HEK293 (cell line): Measurements from ENCODE around the gene JMJD7.

Source experiments
- CTCF ChIA-PET: fragments of 350-600 bp; formaldehyde crosslinking; extraction: SDS; loops from one replicate; lab custom pipeline; 2021; ENCODE audit warnings: antibody characterized with exemption; lab: Yijun Ruan, JAX
- POLR2A ChIA-PET: fragments of 300-600 bp; formaldehyde crosslinking; extraction: SDS; loops from one replicate; lab custom pipeline; 2020; ENCODE audit warnings: antibody characterized with exemption, inconsistent platforms; lab: Yijun Ruan, JAX
- H3K27ac ChIP-seq: fragments of 200-500 bp; sonication (Bioruptor generic); 2 replicates; pipeline ENCODE4 v1.5.1; 2014; ENCODE audit warnings: low read depth, low read length, control low read depth, inconsistent platforms; ENCODE audit errors: extremely low read depth
- H3K36me3 ChIP-seq, 2 experiments: fragments of 200-500 bp in 1 of 2; sonication (Bioruptor generic) in 1 of 2; 1 replicate in 1 of 2; 2 replicates in 1 of 2; pipeline ENCODE4 v1.5.1; 2014 to 2017; ENCODE audit warnings: inconsistent platforms in 2 of 2, low read length in 2 of 2; ENCODE audit not compliant: control insufficient read depth in 2 of 2, insufficient read depth in 1 of 2
- H3K4me1 ChIP-seq: fragments of 200-500 bp; sonication (Bioruptor generic); 2 replicates; pipeline ENCODE4 v1.5.1; 2014; ENCODE audit warnings: mild to moderate bottlenecking, low read length, inconsistent platforms; ENCODE audit not compliant: control insufficient read depth, insufficient read depth
- H3K4me3 ChIP-seq: 2 replicates; pipeline ENCODE4 v1.5.1; 2011; ENCODE audit warnings: low read depth, mild to moderate bottlenecking, control low read depth, low read length, moderate library complexity
- H3K9me3 ChIP-seq: fragments of 200-500 bp; sonication (Bioruptor generic); 2 replicates; pipeline ENCODE4 v1.5.1; 2014; ENCODE audit warnings: low read depth, low read length, inconsistent platforms; ENCODE audit not compliant: control insufficient read depth, insufficient read depth
- KLF10 ChIP-seq: fragments of 450-650 bp; IDR thresholded peaks from 2 replicates; pipeline ENCODE4 v1.5.1; 2018; ENCODE audit warnings: missing biosample characterization, mild to moderate bottlenecking, missing genetic modification characterization
- OSR2 ChIP-seq: fragments of 450-650 bp; formaldehyde crosslinking; IDR thresholded peaks from 2 replicates; pipeline ENCODE4 v1.5.1; 2016; ENCODE audit warnings: missing biosample characterization, missing genetic modification characterization
- OVOL3 ChIP-seq: fragments of 450-650 bp; formaldehyde crosslinking; IDR thresholded peaks from 2 replicates; pipeline ENCODE4 v1.5.1; 2016; ENCODE audit warnings: missing biosample characterization, missing genetic modification characterization
- PATZ1 ChIP-seq: fragments of 450-650 bp; formaldehyde crosslinking; IDR thresholded peaks from 2 replicates; pipeline ENCODE4 v1.5.1; 2016; ENCODE audit warnings: missing biosample characterization, missing genetic modification characterization
- ZBTB11 ChIP-seq: fragments of 450-650 bp; formaldehyde crosslinking; conservative IDR thresholded peaks from 2 replicates; pipeline ENCODE4 v1.5.1; 2016; ENCODE audit warnings: low read depth, missing biosample characterization, missing genetic modification characterization
- ZBTB7A ChIP-seq: fragments of 450-650 bp; formaldehyde crosslinking; IDR thresholded peaks from 2 replicates; pipeline ENCODE4 v1.5.1; 2016; ENCODE audit warnings: low read depth, missing biosample characterization, missing genetic modification characterization
- ZFP41 ChIP-seq: fragments of 450-650 bp; formaldehyde crosslinking; IDR thresholded peaks from 2 replicates; pipeline ENCODE4 v1.5.1; 2016; ENCODE audit warnings: missing biosample characterization, missing genetic modification characterization, borderline replicate concordance
- ZNF10 ChIP-seq: fragments of 450-650 bp; formaldehyde crosslinking; IDR thresholded peaks from 2 replicates; pipeline ENCODE4 v1.5.1; 2017; ENCODE audit warnings: missing biosample characterization, missing genetic modification characterization
- ZNF121 ChIP-seq: fragments of 450-650 bp; formaldehyde crosslinking; IDR thresholded peaks from 2 replicates; pipeline ENCODE4 v1.5.1; 2016; ENCODE audit warnings: missing biosample characterization, missing genetic modification characterization
- ZNF132 ChIP-seq: fragments of 450-650 bp; formaldehyde crosslinking; IDR thresholded peaks from 2 replicates; pipeline ENCODE4 v1.5.1; 2017; ENCODE audit warnings: missing biosample characterization, missing genetic modification characterization, borderline replicate concordance
- ZNF157 ChIP-seq: fragments of 450-650 bp; formaldehyde crosslinking; IDR thresholded peaks from 2 replicates; pipeline ENCODE4 v1.5.1; 2016; ENCODE audit warnings: missing biosample characterization, missing genetic modification characterization
- ZNF18 ChIP-seq: fragments of 450-650 bp; formaldehyde crosslinking; IDR thresholded peaks from 2 replicates; pipeline ENCODE4 v1.5.1; 2016; ENCODE audit warnings: missing biosample characterization, missing genetic modification characterization
- ZNF184 ChIP-seq: fragments of 450-650 bp; IDR thresholded peaks from 2 replicates; pipeline ENCODE4 v1.5.1; 2018; ENCODE audit warnings: missing biosample characterization, mild to moderate bottlenecking, missing genetic modification characterization
- ZNF266 ChIP-seq: fragments of 450-650 bp; formaldehyde crosslinking; IDR thresholded peaks from 2 replicates; pipeline ENCODE4 v1.5.1; 2016; ENCODE audit warnings: missing biosample characterization, missing genetic modification characterization, low read depth
- ZNF292 ChIP-seq: fragments of 450-650 bp; formaldehyde crosslinking; IDR thresholded peaks from 2 replicates; pipeline ENCODE4 v1.5.1; 2016; ENCODE audit warnings: low read depth, missing biosample characterization, missing genetic modification characterization, borderline replicate concordance
- ZNF362 ChIP-seq: fragments of 450-650 bp; formaldehyde crosslinking; IDR thresholded peaks from 2 replicates; pipeline ENCODE4 v1.5.1; 2016; ENCODE audit warnings: missing biosample characterization, missing genetic modification characterization
- ZNF514 ChIP-seq: fragments of 450-650 bp; formaldehyde crosslinking; IDR thresholded peaks from 2 replicates; pipeline ENCODE4 v1.5.1; 2016; ENCODE audit warnings: missing biosample characterization, missing genetic modification characterization
- ZNF571 ChIP-seq: fragments of 450-650 bp; formaldehyde crosslinking; IDR thresholded peaks from 2 replicates; pipeline ENCODE4 v1.5.0; 2017; ENCODE audit warnings: missing biosample characterization, missing genetic modification characterization
- ZNF626 ChIP-seq: fragments of 450-650 bp; sonication (Bioruptor Pico); formaldehyde crosslinking; IDR thresholded peaks from 2 replicates; pipeline ENCODE4 v1.5.1; 2018; ENCODE audit warnings: missing biosample characterization, missing genetic modification characterization, inconsistent platforms
- ZNF654 ChIP-seq: fragments of 450-650 bp; formaldehyde crosslinking; IDR thresholded peaks from 2 replicates; pipeline ENCODE4 v1.5.1; 2016; ENCODE audit warnings: low read depth, missing biosample characterization, missing genetic modification characterization
- ZNF664 ChIP-seq: fragments of 450-650 bp; formaldehyde crosslinking; IDR thresholded peaks from 2 replicates; pipeline ENCODE4 v1.5.1; 2016; ENCODE audit warnings: missing biosample characterization, missing genetic modification characterization
- ZNF670 ChIP-seq: fragments of 450-650 bp; formaldehyde crosslinking; IDR thresholded peaks from 2 replicates; pipeline ENCODE4 v1.5.1; 2016; ENCODE audit warnings: missing biosample characterization, missing genetic modification characterization, low read depth
- ZSCAN5A ChIP-seq: fragments of 450-650 bp; formaldehyde crosslinking; IDR thresholded peaks from 2 replicates; pipeline ENCODE4 v1.5.1; 2016; ENCODE audit warnings: missing biosample characterization, missing genetic modification characterization

JMJD7 gene

GRCh38 chr15:41849861-41850260 is 22.0 kb downstream of the JMJD7 start:
- H3K36me3 ChIP-seq, result peaks cover 0 to 15% of the 10 kb centered on the region in 2 experiments; a peak in 1 of 3 replicates

GRCh38 chr15:41850482-41851166 is 22.7 kb downstream of the JMJD7 start:
- H3K4me1 ChIP-seq, result no peaks in the 10 kb centered on the region
- TF ChIP-seq ZNF514 (tag by site-specific recombination) (no peak), OVOL3 (no peak), ZNF266 (tag by site-specific recombination) (no peak), ZNF10 (no peak), ZNF18 (tag by site-specific recombination) (no peak), ZFP41 (tag by site-specific recombination) (no peak), ZSCAN5A (tag by site-specific recombination) (no peak), ZBTB7A (tag by site-specific recombination) (no peak)
- ChIA-PET CTCF (no interaction called here), POLR2A (interaction anchor here (0.7 kb wide), 1 partner anchor 76 kb away, joined by 3 read pairs; the partner anchor contains the start of gene MAPKBP1)
- H3K27ac ChIP-seq, result no peak overlapping the region
- H3K36me3 ChIP-seq, result peaks cover 0 to 15% of the 10 kb centered on the region in 2 experiments; a peak in 1 of 3 replicates
- H3K9me3 ChIP-seq, result no peaks in the 10 kb centered on the region
- no peak overlapping the region for H3K4me3 ChIP-seq

More at GRCh38 chr15:41849861-41850260, 22.0 kb downstream of the JMJD7 start:
- ChIA-PET POLR2A (interaction anchor here (0.7 kb wide), 1 partner anchor 75 kb away, joined by 3 read pairs; the partner anchor contains the start of gene MAPKBP1), CTCF (no interaction called here)
- TF ChIP-seq ZNF132 (tag by site-specific recombination), result no peak
- TF ChIP-seq ZNF121, result no peak
- no peak for TF ChIP-seq ZNF664
- TF ChIP-seq OSR2 (tag by site-specific recombination), result no peak
- Histone ChIP-seq H3K4me1 (no peaks in the 10 kb centered on the region), H3K9me3 (no peaks in the 10 kb centered on the region), H3K4me3 (no peak overlapping the region), H3K27ac (no peak overlapping the region)

- Histone ChIP-seq H3K4me3 (no peak overlapping the region), H3K9me3 (no peaks in the 10 kb centered on the region), H3K36me3 (peaks cover 0 to 15% of the 10 kb centered on the region in 2 experiments; a peak in 1 of 3 replicates), H3K27ac (no peak overlapping the region), H3K4me1 (no peaks in the 10 kb centered on the region)
- POLR2A ChIA-PET, result no interaction called here
- CTCF ChIA-PET, result no interaction called here
- TF ChIP-seq ZNF362 (tag by site-specific recombination), result no peak
- no peak for TF ChIP-seq ZNF184 (tag by site-specific recombination)
- TF ChIP-seq ZNF571 (tag by site-specific recombination), result no peak
- no peak for TF ChIP-seq ZBTB11
- no peak for TF ChIP-seq ZNF157 (tag by site-specific recombination)
- TF ChIP-seq PATZ1, result no peak
- TF ChIP-seq ZNF670 (tag by site-specific recombination), result no peak
- no peak for TF ChIP-seq ZNF654
- no peak for TF ChIP-seq ZNF292
- no peak for TF ChIP-seq KLF10
- no peak for TF ChIP-seq ZNF626 (tag by site-specific recombination)
These were observed 23.3 kb downstream of the JMJD7 start for GRCh38 chr15:41851167-41851523.
